K562 (cell line): Measurements from ENCODE around the gene LIMD2. TPM values are rescaled to one million over a fixed set of nuclear protein-coding genes. Genes with fewer than 3 reads are reported as not detected.

Source experiments
- ATAC-seq: fragments of 200-7000 bp; cut with Tn5 transposase; 3 replicates; pipeline ENCODE4 v1.9.1; 2020; ENCODE audit warnings: moderate library complexity
- BruUV-seq: library from RNA; stranded (reverse); fragments of 400-500 nt; replicated peaks from 2 replicates; lab custom pipeline; 2021; lab: Mats Ljungman, UMichigan
- CTCF ChIA-PET: fragments of 300-600 bp; formaldehyde crosslinking; extraction: SDS; loops from one replicate; lab custom pipeline; 2021; ENCODE audit warnings: low intra/inter-chr PET ratio; lab: Yijun Ruan, JAX
- POLR2A ChIA-PET: fragments of 300-600, 350-650 bp; sonication (Branson Sonifier 250); formaldehyde crosslinking; extraction: SDS; loops from one replicate; lab custom pipeline; 2021; ENCODE audit warnings: antibody characterized with exemption, inconsistent platforms; lab: Yijun Ruan, JAX
- DNase-seq, 4 experiments: peaks; one replicate each; pipeline versions ENCODE4 v3.0.0 to v3.0.0-alpha.2; 2011 to 2018; ENCODE audit warnings: low spot score in 3 of 4, mixed read lengths in 3 of 4; ENCODE audit errors: extremely low read depth in 1 of 4
- FAIRE-seq: peaks from 2 replicates; lab custom pipeline; 2011; peaks lifted over from hg19 to GRCh38; lab: Jason Lieb, UNC
- H2AFZ ChIP-seq: 2 replicates; pipeline ENCODE4 v1.6.0; 2011; ENCODE audit warnings: low read depth, low read length, control low read depth, inconsistent platforms
- H3K27ac ChIP-seq: fragments of 200-600 bp; 3 replicates; pipeline ENCODE4 v1.8.0; 2011; ENCODE audit warnings: low read depth, mild to moderate bottlenecking, control low read depth, inconsistent platforms, low read length, moderate library complexity, mixed read lengths; ENCODE audit errors: extremely low read depth
- H3K27me3 ChIP-seq, 2 experiments: fragments of 300-600 bp in 1 of 2; 2 replicates in 1 of 2; 3 replicates in 1 of 2; pipeline versions ENCODE4 v1.6.0 to v1.8.0; 2011; ENCODE audit warnings: inconsistent platforms in 2 of 2, low read length in 2 of 2, mild to moderate bottlenecking in 1 of 2, mixed read lengths in 1 of 2, moderate library complexity in 1 of 2; ENCODE audit not compliant: control insufficient read depth in 2 of 2, insufficient read depth in 2 of 2
- H3K36me3 ChIP-seq: fragments of 300-600 bp; 3 replicates; pipeline ENCODE4 v1.8.0; 2011; ENCODE audit warnings: mild to moderate bottlenecking, low read length, inconsistent platforms; ENCODE audit not compliant: control insufficient read depth, insufficient read depth
- H3K4me1 ChIP-seq, 2 experiments: fragments of 200-600 bp in 1 of 2; replicated peaks in 1 of 2; 2 replicates in 1 of 2; 3 replicates in 1 of 2; pipeline versions ENCODE4 v1.5.1 to v1.8.0; 2011; ENCODE audit warnings: inconsistent platforms in 2 of 2, low read length in 2 of 2, mild to moderate bottlenecking in 1 of 2, mixed read lengths in 1 of 2, moderate library complexity in 1 of 2; ENCODE audit not compliant: control insufficient read depth in 2 of 2, insufficient read depth in 2 of 2
- H3K4me2 ChIP-seq: 2 replicates; pipeline ENCODE4 v1.6.1; 2011; ENCODE audit warnings: low read length, control low read depth, inconsistent platforms, mixed read lengths; ENCODE audit not compliant: insufficient read depth
- H3K4me3 ChIP-seq: fragments of 200-600 bp; sonication (generic), shearing (Covaris generic); 2 replicates; pipeline ENCODE4 v1.5.1; 2016; ENCODE audit warnings: control low read depth, inconsistent platforms
- H3K79me2 ChIP-seq: fragments of 200-600 bp; 3 replicates; pipeline ENCODE4 v1.8.0; 2011; ENCODE audit warnings: low read length, inconsistent platforms; ENCODE audit not compliant: control insufficient read depth, insufficient read depth
- H3K9ac ChIP-seq, 2 experiments: 2 replicates each; pipeline versions ENCODE4 v1.6.0 to v1.6.1; 2011; ENCODE audit warnings: low read depth in 2 of 2, low read length in 2 of 2, control low read depth in 1 of 2, inconsistent platforms in 1 of 2, mild to moderate bottlenecking in 1 of 2, mixed read lengths in 1 of 2; ENCODE audit not compliant: insufficient read depth in 1 of 2
- H3K9me1 ChIP-seq: one replicate; pipeline ENCODE4 v1.6.0; 2011; ENCODE audit warnings: inconsistent platforms, mild to moderate bottlenecking, low read length, moderate library complexity; ENCODE audit not compliant: control insufficient read depth, insufficient read depth
- H3K9me3 ChIP-seq: replicated peaks from 2 replicates; pipeline ENCODE4 v1.5.1; 2011; ENCODE audit warnings: low read depth, low read length, inconsistent platforms; ENCODE audit not compliant: control insufficient read depth, insufficient read depth
- H4K20me1 ChIP-seq: replicated peaks from 2 replicates; pipeline ENCODE4 v1.6.1; 2011; ENCODE audit warnings: low read length, inconsistent platforms, mixed read lengths; ENCODE audit not compliant: control insufficient read depth, insufficient read depth
- POLR2G ChIP-seq: fragments of 200-400 bp; formaldehyde crosslinking; IDR thresholded peaks from 2 replicates; pipeline ENCODE4 v1.6.1; 2017; ENCODE audit warnings: low read depth, mild to moderate bottlenecking, antibody characterized with exemption, low read length, moderate library complexity
- ZNF324 ChIP-seq: fragments of 250-450 bp; sonication (Bioruptor Pico); IDR thresholded peaks from 2 replicates; pipeline ENCODE4 v1.4.0; 2020; ENCODE audit warnings: mild to moderate bottlenecking
- WGBS: fragments of 100-300 bp; shearing (Covaris generic); methylation state at CpG from one replicate; pipeline ENCODE4 v1.1.6; 2016; ENCODE audit warnings: low coverage, mixed read lengths; ENCODE audit not compliant: insufficient coverage; ENCODE audit errors: missing lambda C conversion rate; 5-methylcytosine and 5-hydroxymethylcytosine counted together
- in situ Hi-C: fragments of 300-500 bp; cut with MboI; formaldehyde crosslinking; loops from 4 replicates; pipeline ENCODE4 v1.15.0; 2018; ENCODE audit warnings: inconsistent platforms, mixed read lengths
- intact Hi-C: fragments of 100-400 bp; cut with micrococcal nuclease; formaldehyde crosslinking; loops from 2 replicates; pipeline ENCODE4 v1.14.2; 2022
- polyA plus RNA-seq, 8 experiments: library from polyadenylated mRNA; depleted of rRNA in 4 of 8; stranded (reverse) in 5 of 8; unstranded in 3 of 8; fragments of >200 nt; fragmentation: Nextera tagmentation in 2 of 8; fragmentation: Illumina TruSeq in 1 of 8; extraction: Ambion mirVana in 2 of 8; extraction: Trizol in 1 of 8; gene quantifications; 2 replicates each; pipeline versions ENCODE4 v1.2.1 to v1.2.3, GENCODE V29; 2011 to 2014; ENCODE audit warnings: inconsistent platforms in 1 of 8, missing spikeins in 1 of 8
- total RNA-seq, 7 experiments: library from RNA; depleted of rRNA in 6 of 7; stranded (reverse); fragments of >200 nt in 6 of 7; fragmentation: Illumina TruSeq in 2 of 7; extraction: Trizol in 2 of 7; gene quantifications; 2 replicates each; pipeline versions ENCODE4 v1.2.1 to v1.2.3, GENCODE V29; 2011 to 2021; ENCODE audit warnings: low replicate concordance in 1 of 7

LIMD2 gene
- total and polyA plus RNA-seq, 9 of the 15 experiments (the other 6 are each of a cell fraction or from before 2014, with no cell fraction given), result 0.07 to 11.2 (median 2.8) TPM

DNA sequence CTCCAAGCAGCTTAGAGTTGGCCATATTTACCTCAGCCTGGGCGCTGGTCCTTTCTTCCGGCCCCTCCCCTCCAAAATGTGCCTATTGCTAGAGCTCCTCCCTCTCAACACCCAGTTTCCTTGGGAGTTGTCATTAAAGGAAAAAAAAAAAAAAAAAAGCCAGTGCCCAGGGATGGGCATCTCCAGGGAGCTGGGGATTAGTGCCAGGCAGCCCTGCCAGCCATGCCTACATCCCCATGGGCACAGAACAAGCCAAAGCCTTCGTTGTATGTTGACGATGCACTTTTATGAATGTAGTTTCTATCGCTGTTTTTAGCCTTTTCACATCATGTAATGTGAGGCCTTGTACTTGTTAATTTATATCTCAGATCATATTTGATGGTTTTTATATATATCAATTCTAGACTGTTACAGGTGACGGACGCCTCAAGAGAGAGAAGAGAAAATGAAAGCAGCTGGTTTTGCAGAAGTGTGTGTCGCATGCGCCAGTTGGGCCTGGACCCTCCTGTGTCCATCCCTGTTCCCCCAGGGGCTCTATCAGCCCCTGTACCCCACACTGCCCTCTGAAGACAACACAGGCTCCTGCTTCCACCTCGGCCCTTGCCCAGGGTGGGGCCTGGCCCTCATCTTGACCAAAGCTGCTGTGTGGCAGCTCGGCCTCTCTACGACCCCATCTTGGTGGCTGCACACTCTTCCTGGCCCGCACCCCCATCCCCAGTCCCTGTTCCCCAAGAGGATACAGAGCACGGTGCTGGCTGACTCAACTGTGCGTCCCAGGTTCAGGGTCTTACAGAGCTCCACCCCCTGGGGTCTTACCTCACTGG lies 4.8 kb downstream of the LIMD2 start:
- intact Hi-C loops (loop anchor here (5.0 to 10.0 kb wide), 3 partner anchors 73 to 268 kb away; partner anchors contain the start of gene MAP3K3), in situ Hi-C loops (no loop called here)
- H3K79me2 ChIP-seq, result no peaks in the 10 kb centered on the region
- ChIA-PET CTCF (no interaction called here), POLR2A (interaction anchor here (0.5 to 1.4 kb wide), 6 partner anchors 12 to 262 kb away, joined by 3 to 4 read pairs (median 3); no protein-coding TSS in a partner anchor)
- TF ChIP-seq POLR2G (peak; percentile 39; the same call in 1 of the 2 replicates), ZNF324 (CRISPR knock-in tag) (no peak)
- no peaks in the 10 kb centered on the region for H3K27me3 ChIP-seq
- H2AFZ ChIP-seq, result no peak overlapping the region
- H3K4me2 ChIP-seq, result no peak overlapping the region
- DNase-seq (no peak), ATAC-seq (no peak), FAIRE-seq (no peak)
- 0 out of 4 replicates have a peak overlapping the region, but pooled peaks of 1 of the 2 experiments have one; percentile 0 for H3K9ac ChIP-seq
- H3K36me3 ChIP-seq, result peaks cover 22% of the 10 kb centered on the region; the same call in 2 of the 3 replicates
- no peak overlapping the region for H3K27ac ChIP-seq
- no peaks in the 10 kb centered on the region for H3K9me3 ChIP-seq
- peaks cover 0 to 34% of the 10 kb centered on the region in 2 experiments; a peak in 2 of 5 replicates for H3K4me1 ChIP-seq
- H4K20me1 ChIP-seq, result peaks cover 7% of the 10 kb centered on the region
- peaks cover 3% of the 10 kb centered on the region for H3K9me1 ChIP-seq
- H3K4me3 ChIP-seq, result no peak overlapping the region
- TSS peak; percentile 47 for BruUV-seq
- WGBS, result 79% methylated on average over 15 of the region's 15 CpGs
